B cell (primary cell): ENCODE measurements around the gene LANCL2. TPM values are rescaled to one million over a fixed set of nuclear protein-coding genes. Genes with fewer than 3 reads are reported as not detected.

Source experiments
- ATAC-seq: fragments of 200-7000 bp; cut with Tn5 transposase; one replicate; pipeline ENCODE4 v1.10.0; 2021; ENCODE audit warnings: low read depth, mild to moderate bottlenecking, moderate number of reproducible peaks, moderate library complexity
- CTCF ChIA-PET: fragments of 350-600 bp; sonication (Branson Sonifier 250); formaldehyde crosslinking; loops from one replicate; lab custom pipeline; 2021; ENCODE audit warnings: antibody characterized with exemption, inconsistent platforms; lab: Charles Lee
- POLR2A ChIA-PET: fragments of 350-600 bp; sonication (Branson Sonifier 250); formaldehyde crosslinking; loops from one replicate; lab custom pipeline; 2021; ENCODE audit warnings: antibody characterized with exemption; lab: Charles Lee
- DNase-seq: peaks from one replicate; pipeline ENCODE4 v3.0.0; 2013
- H2AFZ ChIP-seq: 2 replicates; pipeline ENCODE4 v1.6.1; 2012; ENCODE audit warnings: mild to moderate bottlenecking, low read depth, low read length; ENCODE audit not compliant: insufficient read depth, poor library complexity, severe bottlenecking
- H3K27ac ChIP-seq, 2 donors: 1 replicate in 1 of 2; 2 replicates in 1 of 2; pipeline ENCODE4 v1.5.1; 2012 to 2013; ENCODE audit warnings: low read length in 2 of 2, mild to moderate bottlenecking in 2 of 2, moderate library complexity in 1 of 2
- H3K27me3 ChIP-seq, 4 experiments: fragments of 200-600 bp in 1 of 4; sonication (generic) in 1 of 4; replicated peaks in 1 of 4; 1 replicate in 2 of 4; 2 replicates in 2 of 4; pipeline versions ENCODE4 v1.6.1 to v1.7.0; 2013 to 2016; ENCODE audit warnings: low read length in 3 of 4, mild to moderate bottlenecking in 2 of 4, mixed read lengths in 1 of 4, moderate library complexity in 1 of 4; ENCODE audit not compliant: insufficient read depth in 4 of 4, control insufficient read depth in 3 of 4; ENCODE audit errors: control extremely low read depth in 1 of 4
- H3K36me3 ChIP-seq, 2 experiments: replicated peaks in 1 of 2; 1 replicate in 1 of 2; 2 replicates in 1 of 2; pipeline versions ENCODE4 v1.6.1 to v1.7.1; 2013; ENCODE audit warnings: low read length in 1 of 2; ENCODE audit not compliant: insufficient read depth in 2 of 2, control insufficient read depth in 1 of 2; ENCODE audit errors: control extremely low read depth in 1 of 2, extremely low read depth in 1 of 2
- H3K4me1 ChIP-seq, 2 donors: fragments of 200-600 bp in 1 of 2; sonication (generic) in 1 of 2; 1 replicate in 1 of 2; 2 replicates in 1 of 2; pipeline versions ENCODE4 v1.5.1 to v1.6.1; 2013 to 2017; ENCODE audit warnings: low read length in 2 of 2; ENCODE audit not compliant: control insufficient read depth in 2 of 2, insufficient read depth in 2 of 2
- H3K4me2 ChIP-seq: replicated peaks from 2 replicates; pipeline ENCODE3; 2012; ENCODE audit warnings: mild to moderate bottlenecking, low read depth, low read length; ENCODE audit not compliant: poor library complexity, severe bottlenecking
- H3K4me3 ChIP-seq, 5 experiments: fragments of 200-600 bp in 1 of 5; sonication (generic) in 1 of 5; 1 replicate in 3 of 5; 2 replicates in 2 of 5; pipeline versions ENCODE4 v1.5.1 to v1.7.0; 2011 to 2016; ENCODE audit warnings: low read length in 4 of 5, mild to moderate bottlenecking in 4 of 5, low read depth in 2 of 5, control low read depth in 1 of 5, moderate library complexity in 1 of 5; ENCODE audit not compliant: insufficient read depth in 1 of 5; ENCODE audit errors: control extremely low read depth in 1 of 5, extremely low read depth in 1 of 5
- H3K79me2 ChIP-seq: fragments of 200-600 bp; sonication (generic); one replicate; pipeline ENCODE4 v1.6.0; 2016; ENCODE audit warnings: low read length; ENCODE audit not compliant: control insufficient read depth, insufficient read depth
- H3K9ac ChIP-seq: fragments of 200-600 bp; sonication (generic); 2 replicates; pipeline ENCODE4 v1.6.1; 2017; ENCODE audit warnings: mild to moderate bottlenecking, low read length, moderate library complexity
- H3K9me3 ChIP-seq, 3 donors: one replicate each; pipeline versions ENCODE4 v1.6.1 to v1.7.1; 2013; ENCODE audit warnings: low read length in 2 of 3; ENCODE audit not compliant: control insufficient read depth in 2 of 3, insufficient read depth in 1 of 3; ENCODE audit errors: control extremely low read depth in 1 of 3
- H4K20me1 ChIP-seq: 2 replicates; pipeline ENCODE4 v1.6.0; 2012; ENCODE audit warnings: mild to moderate bottlenecking, low read length; ENCODE audit not compliant: insufficient read depth, control insufficient read depth, poor library complexity, severe bottlenecking
- H3K27ac Mint-ChIP-seq: one replicate; pipeline ENCODE4 v1.8.0; 2021; ENCODE audit warnings: mixed read lengths
- H3K27me3 Mint-ChIP-seq: one replicate; pipeline ENCODE4 v1.8.0; 2021; ENCODE audit warnings: mixed read lengths
- H3K4me1 Mint-ChIP-seq: one replicate; pipeline ENCODE4 v1.8.0; 2021; ENCODE audit warnings: mixed read lengths
- H3K4me3 Mint-ChIP-seq: one replicate; pipeline ENCODE4 v1.8.0; 2021; ENCODE audit warnings: mixed read lengths
- H3K9me3 Mint-ChIP-seq: one replicate; pipeline ENCODE4 v1.8.0; 2022; ENCODE audit warnings: mixed read lengths; ENCODE audit not compliant: insufficient read depth
- CTCF ChIP-seq: fragments of 200-600 bp; IDR thresholded peaks from one replicate; pipeline ENCODE4 v1.8.0; 2022; ENCODE audit warnings: antibody characterized with exemption, mild to moderate bottlenecking
- EZH2 ChIP-seq: IDR thresholded peaks from 2 replicates; pipeline ENCODE4 v1.6.1; 2012; ENCODE audit warnings: borderline replicate concordance, low read depth, mild to moderate bottlenecking, moderate library complexity, low read length; ENCODE audit not compliant: insufficient read depth, poor library complexity, severe bottlenecking
- WGBS: methylation state at CpG from one replicate; pipeline ENCODE4 v1.1.5; 2013; ENCODE audit warnings: missing lambda C conversion rate; ENCODE audit not compliant: insufficient coverage; 5-methylcytosine and 5-hydroxymethylcytosine counted together
- intact Hi-C: fragments of 100-400 bp; cut with micrococcal nuclease; formaldehyde crosslinking; loops from one replicate; pipeline ENCODE4 v1.10.0; 2022
- polyA plus RNA-seq: library from polyadenylated mRNA; depleted of rRNA; stranded (reverse); fragments of >200 nt; gene quantifications from 2 replicates; pipeline ENCODE4 v1.2.3, GENCODE V29; 2012
- total RNA-seq, 2 donors: library from RNA; stranded (reverse); fragments of 120-200 nt in 1 of 2; gene quantifications; 1 replicate in 1 of 2; 2 replicates in 1 of 2; pipeline versions ENCODE4 v1.2.3 to v1.2.4, GENCODE V29; 2013 to 2022

Gene LANCL2
- total and polyA plus RNA-seq, 2 donors (not counting 1 experiment from before 2014, with no cell fraction given), result 3.5 to 8.1 TPM

- H3K4me1 Mint-ChIP-seq, result peaks cover 6% of the 10 kb centered on the region
- no peak overlapping the region for H3K27ac ChIP-seq
- no peak overlapping the region for H3K27ac Mint-ChIP-seq
- ChIA-PET CTCF (interaction anchor here (1.0 kb wide), 1 partner anchor 13 kb away, joined by 3 read pairs; no protein-coding TSS in a partner anchor), POLR2A (no interaction called here)
- H3K27me3 ChIP-seq, result no peaks in the 10 kb centered on the region
- no peaks in the 10 kb centered on the region for H3K36me3 ChIP-seq
- 74% methylated on average over 10 of the region's 10 CpGs for WGBS
- H3K9me3 ChIP-seq, result no peaks in the 10 kb centered on the region
- H3K4me1 ChIP-seq, result no peaks in the 10 kb centered on the region
- TF ChIP-seq EZH2, result no peak
- no peak for TF ChIP-seq CTCF
- H4K20me1 ChIP-seq, result no peaks in the 10 kb centered on the region
- H3K79me2 ChIP-seq, result no peaks in the 10 kb centered on the region
- no peak overlapping the region for H2AFZ ChIP-seq
- no peaks in the 10 kb centered on the region for H3K9me3 Mint-ChIP-seq
- no peak overlapping the region for H3K4me3 Mint-ChIP-seq
- no peak overlapping the region for H3K4me3 ChIP-seq
- intact Hi-C loops, result loop anchor here (10.0 kb wide), 1 partner anchor 635 kb away; no protein-coding TSS in a partner anchor
- DNase-seq, result no peak
- no peak for ATAC-seq
- H3K4me2 ChIP-seq, result no peak overlapping the region
- no peaks in the 10 kb centered on the region for H3K27me3 Mint-ChIP-seq
- H3K9ac ChIP-seq, result no peak overlapping the region
These were observed 74.5 kb downstream of the LANCL2 start for GRCh38 chr7:55439627-55440026.

GRCh38 chr7:55440040-55440690 lies 75.0 kb downstream of the LANCL2 start:
- no peaks in the 10 kb centered on the region for H3K4me1 ChIP-seq
- H3K27ac Mint-ChIP-seq, result peak overlapping the region; percentile 68
- intact Hi-C loops, result no loop called here
- H3K27me3 Mint-ChIP-seq, result no peaks in the 10 kb centered on the region
- H3K27ac ChIP-seq, result no peak overlapping the region
- DNase-seq, result no peak
- no peaks in the 10 kb centered on the region for H3K27me3 ChIP-seq
- peaks cover 8% of the 10 kb centered on the region for H3K4me1 Mint-ChIP-seq
- POLR2A ChIA-PET, result no interaction called here
- no peaks in the 10 kb centered on the region for H3K79me2 ChIP-seq
- no peak overlapping the region for H3K9ac ChIP-seq
- TF ChIP-seq EZH2 (no peak), CTCF (no peak)
- H3K4me3 ChIP-seq, result no peak overlapping the region
- no peak overlapping the region for H3K4me2 ChIP-seq
- H3K9me3 Mint-ChIP-seq, result peaks cover 2% of the 10 kb centered on the region
- no peaks in the 10 kb centered on the region for H3K9me3 ChIP-seq
- H3K4me3 Mint-ChIP-seq, result no peak overlapping the region
- CTCF ChIA-PET, result interaction anchor here (1.0 kb wide), 1 partner anchor 12 kb away, joined by 3 read pairs; no protein-coding TSS in a partner anchor
- H4K20me1 ChIP-seq, result no peaks in the 10 kb centered on the region
- H2AFZ ChIP-seq, result no peak overlapping the region
- H3K36me3 ChIP-seq, result no peaks in the 10 kb centered on the region
- no peak for ATAC-seq
- 87% methylated on average over 13 of the region's 13 CpGs for WGBS
